ENCODE results near the gene CRYAA. TPM values are rescaled to one million over a fixed set of nuclear protein-coding genes. Genes with fewer than 3 reads are reported as not detected.

CRYAA gene
- total RNA-seq, 4 donors from 2014 or later, result not detected

- intact Hi-C loops (cut with DNase I; ENCODE audit: low total_unique reads), result no loop called here
- no peak for DNase-seq
- no peak for TF ChIP-seq CTCF (IDR thresholded peaks at IDR 0.05)
- no peak for TF ChIP-seq POLR2A (IDR thresholded peaks at IDR 0.05)
- no peaks in the 10 kb centered on the region for H3K4me1 ChIP-seq
- no peak overlapping the region for H3K27ac ChIP-seq
- H3K27me3 ChIP-seq, result no peaks in the 10 kb centered on the region
- no peaks in the 10 kb centered on the region for H3K9me3 ChIP-seq
- no peak overlapping the region for H3K4me3 ChIP-seq
- H3K36me3 ChIP-seq, result no peaks in the 10 kb centered on the region
Observed at GRCh38 chr21:43198376-43198775, 29.6 kb downstream of the CRYAA start.

GRCh38 chr21:43201491-43201890, 32.7 kb downstream of the CRYAA start:
- H3K36me3 ChIP-seq, result no peaks in the 10 kb centered on the region
- H3K27ac ChIP-seq, result no peak overlapping the region
- H3K27me3 ChIP-seq, result no peaks in the 10 kb centered on the region
- H3K9me3 ChIP-seq, result no peaks in the 10 kb centered on the region
- H3K4me1 ChIP-seq, result no peaks in the 10 kb centered on the region
- no peak for DNase-seq
- no peak for TF ChIP-seq CTCF (IDR thresholded peaks at IDR 0.05)
- intact Hi-C loops (cut with DNase I; ENCODE audit: low total_unique reads), result no loop called here
- no peak overlapping the region for H3K4me3 ChIP-seq

- intact Hi-C loops (cut with DNase I; ENCODE audit: low total_unique reads), result no loop called here
- Histone ChIP-seq H3K9me3 (no peaks in the 10 kb centered on the region), H3K4me1 (no peaks in the 10 kb centered on the region), H3K4me3 (no peak overlapping the region), H3K36me3 (no peaks in the 10 kb centered on the region), H3K27ac (no peak overlapping the region), H3K27me3 (no peaks in the 10 kb centered on the region)
- TF ChIP-seq POLR2A (IDR thresholded peaks at IDR 0.05) (no peak), CTCF (IDR thresholded peaks at IDR 0.05) (no peak)
- DNase-seq, result no peak
Observed at GRCh38 chr21:43203591-43203990, 34.8 kb downstream of the CRYAA start.

- intact Hi-C loops (cut with DNase I; ENCODE audit: low total_unique reads), result no loop called here
- no peak for DNase-seq
Observed at GRCh38 chr21:43204638-43205037, 35.8 kb downstream of the CRYAA start.

More at GRCh38 chr21:43204638-43205037, 35.8 kb downstream of the CRYAA start:
- Histone ChIP-seq H3K9me3 (no peaks in the 10 kb centered on the region), H3K27me3 (no peaks in the 10 kb centered on the region), H3K36me3 (no peaks in the 10 kb centered on the region), H3K4me3 (no peak overlapping the region), H3K27ac (no peak overlapping the region), H3K4me1 (no peaks in the 10 kb centered on the region)
- TF ChIP-seq POLR2A (IDR thresholded peaks at IDR 0.05), result no peak
- no peak for TF ChIP-seq CTCF (IDR thresholded peaks at IDR 0.05)
